ENCODE data around the gene SLC27A4.

DNA sequence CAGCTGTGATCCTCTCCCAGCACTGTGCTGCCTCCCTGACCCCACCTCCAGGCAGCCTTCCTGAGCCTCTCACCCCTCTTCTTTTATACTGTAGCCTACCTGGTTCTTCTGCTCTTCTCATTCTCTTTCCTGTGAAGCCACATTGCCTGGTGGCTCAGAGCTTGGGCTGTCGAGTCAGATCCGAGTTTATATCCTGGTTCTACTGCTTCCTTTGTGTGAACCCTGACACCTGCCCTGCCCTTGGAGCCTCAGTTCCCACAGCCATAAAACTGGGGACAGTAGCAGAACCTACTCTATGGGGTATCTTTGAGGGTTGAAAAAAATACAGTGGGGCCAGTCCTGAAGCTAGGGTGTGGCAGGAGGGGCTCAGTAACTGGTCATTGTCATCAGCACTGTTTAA, 8.8 kb downstream of the SLC27A4 start:
- TF ChIP-seq ELF4 (IDR thresholded peaks at IDR 0.05) (no peak), ARNT (IDR thresholded peaks at IDR 0.05) (no peak), BHLHE40 (IDR thresholded peaks at IDR 0.05; ENCODE audit: borderline replicate concordance) (no peak)

Measured in HEK293T (cell line).